Measurements from ENCODE around the gene ZNF215.
"Not testable (repeated sequence)": the region's sequence is repeated elsewhere in the genome, so short reads cannot be mapped to it uniquely, and the experiment has no call there.

ZNF215 gene

DNA sequence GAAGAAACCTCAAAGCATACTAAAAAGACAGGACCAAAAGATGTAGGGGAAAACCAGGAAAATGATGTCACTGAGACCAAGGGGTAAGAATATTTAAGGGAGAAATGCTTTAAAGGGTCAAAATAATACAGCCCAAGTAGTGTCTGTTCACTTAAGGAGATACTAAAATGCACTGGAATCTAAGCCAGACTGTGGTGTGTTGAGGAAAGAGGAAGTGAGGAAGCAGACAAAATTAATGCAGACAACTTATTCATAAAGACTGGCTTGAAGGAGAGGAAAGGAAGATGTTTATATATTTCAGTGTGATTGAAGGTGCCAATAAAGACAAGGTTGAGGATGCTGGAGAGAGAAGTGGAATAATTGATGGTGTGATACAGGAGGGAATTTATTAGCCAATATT lies 15.7 kb downstream of the ZNF215 start:
- DNase-seq (ENCODE audit: low read depth), result no peak

DNA sequence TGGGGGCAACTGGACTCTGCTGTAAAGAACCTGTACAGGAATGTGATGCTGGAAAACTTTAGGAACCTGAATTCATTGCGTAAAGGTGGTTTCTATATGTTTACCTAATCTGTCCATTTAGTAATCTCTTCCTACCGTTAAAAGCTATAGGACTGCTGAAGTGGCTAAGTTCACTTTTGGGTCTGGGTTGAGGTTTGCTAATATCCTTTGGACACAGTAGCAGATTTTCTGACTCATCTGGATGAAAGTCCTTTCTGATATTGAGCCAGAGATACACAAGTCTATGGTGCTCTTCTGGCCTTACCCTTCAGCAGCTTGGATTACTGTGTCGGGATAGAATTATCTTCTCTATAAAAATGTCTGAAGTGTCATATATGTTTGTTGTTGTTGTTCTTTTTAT lies 16.9 kb downstream of the ZNF215 start:
- DNase-seq (ENCODE audit: low read depth), result no peak

DNA sequence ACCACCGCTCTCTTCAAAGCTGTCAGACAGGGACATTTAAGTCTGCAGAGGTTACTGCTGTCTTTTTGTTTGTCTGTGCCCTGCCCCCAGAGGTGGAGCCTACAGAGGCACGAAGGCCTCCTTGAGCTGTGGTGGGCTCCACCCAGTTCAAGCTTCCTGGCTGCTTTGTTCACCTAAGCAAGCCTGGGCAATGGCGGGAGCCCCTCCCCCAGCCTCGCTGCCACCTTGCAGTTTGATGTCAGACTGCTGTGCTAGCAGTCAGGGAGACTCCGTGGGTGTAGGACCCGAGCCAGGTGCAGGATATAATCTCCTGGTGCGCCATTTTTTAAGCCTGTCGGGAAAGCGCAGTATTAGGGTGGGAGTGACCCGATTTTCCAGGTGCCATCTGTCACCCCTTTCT lies 28.0 kb downstream of the ZNF215 start:
- DNase-seq (ENCODE audit: low read depth), result not testable (repeated sequence)

DNA sequence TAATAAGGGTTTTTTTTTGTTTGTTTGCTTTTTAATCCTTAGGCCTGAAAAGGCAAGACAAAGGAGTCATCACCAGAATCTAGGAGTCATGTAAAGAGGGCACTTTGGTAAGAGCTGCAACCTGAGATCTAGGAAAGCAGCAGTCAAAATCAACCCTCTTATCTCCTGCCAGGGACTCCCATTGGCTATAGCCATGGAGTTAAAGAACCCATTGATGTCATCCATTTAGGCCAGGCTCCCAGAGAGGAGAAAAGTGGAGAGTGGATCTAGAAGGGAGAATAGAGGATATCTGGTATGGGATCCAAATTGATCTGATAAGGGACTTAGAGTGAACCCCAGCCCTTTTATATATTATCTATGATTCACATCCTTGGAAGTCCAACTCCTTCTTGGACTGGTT lies 35.9 kb downstream of the ZNF215 start:
- no peak for DNase-seq (ENCODE audit: low read depth)

- no peak for DNase-seq (ENCODE audit: low read depth)
Measured at GRCh38 chr11:6962673-6963072, 36.4 kb downstream of the ZNF215 start.

DNA sequence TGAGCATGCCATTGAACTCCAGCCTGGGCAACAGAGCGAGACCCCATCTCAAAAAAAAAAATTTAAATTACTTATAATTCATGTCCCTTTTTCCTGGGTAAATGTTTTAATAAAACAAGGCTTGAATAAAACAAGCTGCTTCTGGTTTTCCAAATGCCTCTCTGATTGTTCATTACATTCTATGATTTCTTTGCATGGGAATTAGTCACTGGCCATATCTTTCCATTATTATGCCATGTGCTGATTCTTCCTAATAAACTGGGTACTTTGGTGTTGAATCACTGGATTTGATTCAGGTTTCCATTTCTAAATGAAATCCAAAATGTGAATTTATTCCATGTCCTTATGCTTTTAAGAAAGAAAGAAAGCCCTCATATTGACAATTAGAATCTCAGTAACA lies 42.6 kb downstream of the ZNF215 start:
- DNase-seq (ENCODE audit: low read depth), result no peak

DNA sequence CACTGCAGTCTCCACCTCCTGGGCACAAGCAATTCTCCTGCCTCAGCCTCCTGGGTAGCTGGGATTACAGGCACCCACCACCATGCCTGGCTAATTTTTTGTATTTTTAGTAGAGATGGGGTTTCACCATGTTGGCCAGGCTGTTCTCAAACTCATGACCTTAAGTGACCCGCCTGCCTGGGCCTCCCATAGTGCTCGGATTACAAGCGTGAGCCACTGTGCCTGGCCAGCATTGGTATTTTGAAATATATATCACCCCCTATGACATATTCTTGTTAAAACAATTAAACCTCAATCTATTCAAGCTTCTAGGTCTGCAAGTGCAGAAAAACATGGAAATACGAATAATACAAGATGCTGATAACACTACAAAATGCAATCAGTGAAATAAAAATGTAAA lies 43.6 kb downstream of the ZNF215 start:
- DNase-seq (ENCODE audit: low read depth), result not testable (repeated sequence)

DNA sequence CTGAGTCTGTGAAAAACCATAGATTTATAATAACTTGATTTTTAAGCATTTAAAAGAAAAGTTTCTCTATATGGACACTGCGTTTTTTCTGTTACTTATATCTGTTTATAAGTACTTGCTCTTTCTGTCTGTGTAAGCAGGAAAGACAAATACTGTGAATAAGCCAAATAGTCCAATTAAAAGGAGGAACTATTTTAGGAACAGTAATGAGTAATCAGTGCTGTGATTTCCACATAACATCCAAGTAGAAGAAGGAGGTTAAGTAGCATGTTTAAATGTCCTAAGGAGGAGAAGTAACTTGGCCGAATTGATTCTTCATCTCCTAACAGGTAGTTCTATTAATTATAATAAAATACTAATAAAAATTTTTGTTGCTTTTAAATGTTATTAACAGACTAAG lies 53.1 kb downstream of the ZNF215 start:
- DNase-seq (ENCODE audit: low read depth), result no peak

- DNase-seq (ENCODE audit: low read depth), result no peak
Measured at GRCh38 chr11:6986487-6986886, 60.3 kb downstream of the ZNF215 start.

DNA sequence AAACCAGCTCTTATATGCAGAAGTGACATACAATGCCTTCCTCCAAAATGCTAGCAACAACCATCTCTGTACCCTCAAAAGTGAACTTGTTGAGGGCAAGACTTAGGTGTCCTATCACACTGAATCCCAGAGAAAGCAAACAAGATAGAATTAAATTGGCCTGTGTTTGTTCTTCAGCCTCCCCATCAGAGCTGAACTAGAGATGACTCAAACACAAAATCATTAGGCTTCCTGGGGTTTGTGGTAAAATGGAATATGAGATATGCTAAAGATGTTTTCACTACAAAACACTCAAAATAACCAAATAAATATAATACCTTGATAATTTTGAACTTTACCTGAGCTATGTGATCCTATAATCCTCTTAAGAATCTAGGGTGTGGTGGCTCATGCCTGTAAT lies 62.3 kb downstream of the ZNF215 start:
- DNase-seq (ENCODE audit: low read depth), result no peak

- DNase-seq (ENCODE audit: low read depth), result no peak
Measured at GRCh38 chr11:6991227-6991626, 65.0 kb downstream of the ZNF215 start.

- DNase-seq (ENCODE audit: low read depth), result no peak
Measured at GRCh38 chr11:6992026-6992425, 65.8 kb downstream of the ZNF215 start.

- DNase-seq (ENCODE audit: low read depth), result no peak
Measured at GRCh38 chr11:6992457-6993417, 66.5 kb downstream of the ZNF215 start.

GRCh38 chr11:6995703-6996102 lies 69.5 kb downstream of the ZNF215 start:
- DNase-seq (ENCODE audit: low read depth), result no peak

DNA sequence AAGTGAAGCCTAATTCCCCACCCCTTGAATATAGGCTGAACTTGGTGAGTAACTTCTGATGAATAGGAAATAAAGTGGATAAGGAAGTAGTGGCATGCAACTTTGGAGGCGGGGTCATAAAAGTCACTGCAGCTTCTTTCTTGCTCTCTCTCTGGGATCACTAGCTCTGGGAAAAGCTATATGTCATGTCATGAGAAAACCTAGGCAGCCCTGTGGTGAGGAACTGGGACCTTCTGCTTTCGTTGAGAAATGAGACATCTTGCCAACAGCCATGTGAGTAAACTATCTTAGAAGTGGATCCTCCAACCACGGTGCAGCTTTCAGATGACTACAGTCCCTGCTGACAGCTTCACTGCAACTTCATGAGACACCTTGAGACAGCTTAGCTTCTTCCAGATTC lies 78.3 kb downstream of the ZNF215 start:
- no peak for DNase-seq (ENCODE audit: low read depth)

All from activated gamma-delta T cell treated with anti-CD3 and anti-CD28 coated beads, Interleukin-2, amount 50 U/mL, for 16 hours (primary cell).